Measurements from ENCODE around the gene GSTM1.
"Not testable (repeated sequence)": the region's sequence is repeated elsewhere in the genome, so short reads cannot be mapped to it uniquely, and the experiment has no call there.

GSTM1 gene

DNA sequence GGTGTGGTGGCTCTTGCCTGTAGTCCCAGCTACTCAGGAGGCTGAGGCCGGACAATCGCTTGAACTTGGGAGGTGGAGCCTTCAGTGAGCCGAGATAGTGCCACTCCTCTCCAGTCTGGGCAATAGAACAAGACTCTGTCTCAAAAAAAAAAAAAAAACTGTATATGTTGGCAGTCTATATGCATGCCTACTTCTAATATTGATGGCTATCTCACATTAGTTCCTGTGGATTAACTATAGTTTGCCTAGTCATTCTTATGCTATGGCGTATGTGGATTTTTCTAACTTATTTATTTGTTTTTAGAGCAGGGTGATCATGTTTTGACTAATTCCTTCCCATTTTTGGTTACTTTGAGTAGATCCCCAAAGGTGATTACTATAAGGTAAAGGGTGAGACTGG, 9.4 kb downstream of the GSTM1 start:
- H2AFZ ChIP-seq (ENCODE audit: low read depth), result no peak overlapping the region
- no peak overlapping the region for H3K4me2 ChIP-seq
- no peaks in the 10 kb centered on the region for H3K4me1 ChIP-seq (ENCODE audit: low read depth, poor library complexity, severe bottlenecking)
- no peaks in the 10 kb centered on the region for H4K20me1 ChIP-seq (ENCODE audit: insufficient read depth)
- H3K9ac ChIP-seq, result no peak overlapping the region
- H3K27ac ChIP-seq, result no peak overlapping the region
- no peaks in the 10 kb centered on the region for H3K27me3 ChIP-seq (ENCODE audit: insufficient read depth, low read depth)
- TF ChIP-seq, protein P1, sequence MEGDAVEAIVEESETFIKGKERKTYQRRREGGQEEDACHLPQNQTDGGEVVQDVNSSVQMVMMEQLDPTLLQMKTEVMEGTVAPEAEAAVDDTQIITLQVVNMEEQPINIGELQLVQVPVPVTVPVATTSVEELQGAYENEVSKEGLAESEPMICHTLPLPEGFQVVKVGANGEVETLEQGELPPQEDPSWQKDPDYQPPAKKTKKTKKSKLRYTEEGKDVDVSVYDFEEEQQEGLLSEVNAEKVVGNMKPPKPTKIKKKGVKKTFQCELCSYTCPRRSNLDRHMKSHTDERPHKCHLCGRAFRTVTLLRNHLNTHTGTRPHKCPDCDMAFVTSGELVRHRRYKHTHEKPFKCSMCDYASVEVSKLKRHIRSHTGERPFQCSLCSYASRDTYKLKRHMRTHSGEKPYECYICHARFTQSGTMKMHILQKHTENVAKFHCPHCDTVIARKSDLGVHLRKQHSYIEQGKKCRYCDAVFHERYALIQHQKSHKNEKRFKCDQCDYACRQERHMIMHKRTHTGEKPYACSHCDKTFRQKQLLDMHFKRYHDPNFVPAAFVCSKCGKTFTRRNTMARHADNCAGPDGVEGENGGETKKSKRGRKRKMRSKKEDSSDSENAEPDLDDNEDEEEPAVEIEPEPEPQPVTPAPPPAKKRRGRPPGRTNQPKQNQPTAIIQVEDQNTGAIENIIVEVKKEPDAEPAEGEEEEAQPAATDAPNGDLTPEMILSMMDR (conservative IDR thresholded peaks at IDR 0.05; ENCODE audit: low read depth, low read length), result no peak
- H3K79me2 ChIP-seq (ENCODE audit: insufficient read depth, low read depth), result no peaks in the 10 kb centered on the region
- no peak overlapping the region for H3K4me3 ChIP-seq (IDR thresholded peaks at IDR 0.05; ENCODE audit: insufficient read depth, low read depth, low read length)
- H3K36me3 ChIP-seq (ENCODE audit: insufficient read depth), result no peaks in the 10 kb centered on the region

GRCh38 chr1:109697861-109698260, 10.2 kb downstream of the GSTM1 start:
- H3K9ac ChIP-seq; H4K20me1 ChIP-seq (ENCODE audit: insufficient read depth); H3K4me2 ChIP-seq; H2AFZ ChIP-seq (ENCODE audit: low read depth); H3K4me3 ChIP-seq (IDR thresholded peaks at IDR 0.05; ENCODE audit: insufficient read depth, low read depth, low read length); H3K27me3 ChIP-seq (ENCODE audit: insufficient read depth, low read depth); H3K27ac ChIP-seq; H3K4me1 ChIP-seq (ENCODE audit: low read depth, poor library complexity, severe bottlenecking); H3K36me3 ChIP-seq (ENCODE audit: insufficient read depth); H3K79me2 ChIP-seq (ENCODE audit: insufficient read depth, low read depth): not testable (repeated sequence)

DNA sequence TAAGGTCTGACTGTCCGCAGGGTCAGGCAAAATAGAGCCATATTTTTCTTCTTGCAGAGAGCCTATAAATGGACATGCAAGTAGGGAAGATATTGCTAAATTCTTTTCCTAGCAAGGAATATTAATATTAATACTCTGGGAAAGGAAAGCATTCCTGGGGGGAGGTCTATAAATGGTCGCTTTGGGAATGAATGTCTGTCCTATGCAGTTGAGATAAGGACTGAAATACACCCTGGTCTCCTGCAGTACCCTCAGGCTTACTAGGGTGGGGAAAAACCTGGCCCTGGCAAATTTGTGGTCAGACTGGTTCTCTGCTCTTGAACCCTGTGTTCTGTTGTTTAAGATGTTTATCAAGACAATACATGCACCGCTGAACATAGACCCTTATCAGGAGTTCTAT, 15.3 kb downstream of the GSTM1 start:
- H3K79me2 ChIP-seq (ENCODE audit: insufficient read depth, low read depth); H3K4me3 ChIP-seq (IDR thresholded peaks at IDR 0.05; ENCODE audit: insufficient read depth, low read depth, low read length); H3K9ac ChIP-seq; H3K4me1 ChIP-seq (ENCODE audit: low read depth, poor library complexity, severe bottlenecking); H3K27me3 ChIP-seq (ENCODE audit: insufficient read depth, low read depth); H4K20me1 ChIP-seq (ENCODE audit: insufficient read depth); H3K27ac ChIP-seq; H3K4me2 ChIP-seq; H3K36me3 ChIP-seq (ENCODE audit: insufficient read depth); H2AFZ ChIP-seq (ENCODE audit: low read depth): not testable (repeated sequence)

DNA sequence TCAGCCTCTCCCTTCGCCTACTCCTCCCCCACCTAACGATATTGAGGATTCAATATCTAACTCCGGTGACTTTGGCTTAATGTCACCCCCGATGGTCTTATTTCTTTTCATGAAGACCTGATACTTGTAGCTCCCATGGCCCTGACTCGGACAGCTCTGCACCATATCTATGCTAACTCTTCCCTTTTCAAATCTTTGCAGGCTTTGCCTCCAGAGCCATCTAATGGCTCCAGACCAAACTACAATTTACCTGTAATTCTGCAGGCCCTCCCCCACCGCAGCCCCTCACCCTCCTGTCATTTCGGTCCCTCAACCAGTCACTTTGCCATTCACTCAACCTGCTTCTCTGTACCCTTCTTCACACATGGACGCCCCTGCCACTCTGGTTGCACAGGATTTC, 16.6 kb downstream of the GSTM1 start:
- H3K4me1 ChIP-seq (ENCODE audit: low read depth, poor library complexity, severe bottlenecking), result no peaks in the 10 kb centered on the region
- H3K36me3 ChIP-seq (ENCODE audit: insufficient read depth), result no peaks in the 10 kb centered on the region
- no peaks in the 10 kb centered on the region for H3K79me2 ChIP-seq (ENCODE audit: insufficient read depth, low read depth)
- no peak overlapping the region for H3K9ac ChIP-seq
- H3K4me3 ChIP-seq (IDR thresholded peaks at IDR 0.05; ENCODE audit: insufficient read depth, low read depth, low read length), result no peak overlapping the region
- H4K20me1 ChIP-seq (ENCODE audit: insufficient read depth), result no peaks in the 10 kb centered on the region
- TF ChIP-seq, protein P1 (conservative IDR thresholded peaks at IDR 0.05; ENCODE audit: low read depth, low read length), result no peak
- H3K4me2 ChIP-seq, result no peak overlapping the region
- H3K27me3 ChIP-seq (ENCODE audit: insufficient read depth, low read depth), result no peaks in the 10 kb centered on the region
- H3K27ac ChIP-seq, result no peak overlapping the region
- no peak overlapping the region for H2AFZ ChIP-seq (ENCODE audit: low read depth)

DNA sequence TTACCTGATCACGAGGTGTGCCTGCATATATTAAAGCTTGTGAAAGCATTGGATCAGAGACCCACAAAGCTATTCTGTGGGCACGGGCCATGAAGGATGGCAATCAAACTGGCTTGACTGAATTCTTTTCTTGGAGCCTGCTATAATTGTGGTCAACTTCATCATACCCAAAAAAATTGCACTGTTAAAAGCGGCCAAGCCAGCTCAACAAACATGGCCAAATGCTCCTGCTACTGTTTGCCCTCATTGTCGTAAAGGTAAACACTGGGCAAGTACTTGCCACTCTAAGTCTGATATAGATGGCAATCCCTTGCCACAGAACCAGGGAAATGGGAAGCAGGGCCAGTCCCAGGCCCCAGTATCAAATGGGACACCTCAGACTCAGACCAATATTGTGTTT, 17.8 kb downstream of the GSTM1 start:
- no peaks in the 10 kb centered on the region for H3K27me3 ChIP-seq (ENCODE audit: insufficient read depth, low read depth)

GRCh38 chr1:109708949-109709348, 21.3 kb downstream of the GSTM1 start:
- H2AFZ ChIP-seq (ENCODE audit: low read depth); H3K4me2 ChIP-seq; H4K20me1 ChIP-seq (ENCODE audit: insufficient read depth); H3K79me2 ChIP-seq (ENCODE audit: insufficient read depth, low read depth); H3K4me3 ChIP-seq (IDR thresholded peaks at IDR 0.05; ENCODE audit: insufficient read depth, low read depth, low read length); H3K27ac ChIP-seq; H3K36me3 ChIP-seq (ENCODE audit: insufficient read depth); H3K9ac ChIP-seq; H3K27me3 ChIP-seq (ENCODE audit: insufficient read depth, low read depth); H3K4me1 ChIP-seq (ENCODE audit: low read depth, poor library complexity, severe bottlenecking): not testable (repeated sequence)

More for the DNA sequence above, 17.8 kb downstream of the GSTM1 start:
- no peak overlapping the region for H2AFZ ChIP-seq (ENCODE audit: low read depth)
- no peak overlapping the region for H3K4me3 ChIP-seq (IDR thresholded peaks at IDR 0.05; ENCODE audit: insufficient read depth, low read depth, low read length)
- H3K36me3 ChIP-seq (ENCODE audit: insufficient read depth), result no peaks in the 10 kb centered on the region
- no peak overlapping the region for H3K9ac ChIP-seq
- no peak overlapping the region for H3K4me2 ChIP-seq
- TF ChIP-seq, protein P1 (conservative IDR thresholded peaks at IDR 0.05; ENCODE audit: low read depth, low read length), result no peak
- no peaks in the 10 kb centered on the region for H3K79me2 ChIP-seq (ENCODE audit: insufficient read depth, low read depth)
- H4K20me1 ChIP-seq (ENCODE audit: insufficient read depth), result no peaks in the 10 kb centered on the region
- H3K27ac ChIP-seq, result no peak overlapping the region
- H3K4me1 ChIP-seq (ENCODE audit: low read depth, poor library complexity, severe bottlenecking), result no peaks in the 10 kb centered on the region

- not testable (repeated sequence) for H3K27ac ChIP-seq; H2AFZ ChIP-seq (ENCODE audit: low read depth); H3K79me2 ChIP-seq (ENCODE audit: insufficient read depth, low read depth); H3K27me3 ChIP-seq (ENCODE audit: insufficient read depth, low read depth); H3K9ac ChIP-seq; H3K4me3 ChIP-seq (IDR thresholded peaks at IDR 0.05; ENCODE audit: insufficient read depth, low read depth, low read length); H3K4me1 ChIP-seq (ENCODE audit: low read depth, poor library complexity, severe bottlenecking); H4K20me1 ChIP-seq (ENCODE audit: insufficient read depth); H3K4me2 ChIP-seq; H3K36me3 ChIP-seq (ENCODE audit: insufficient read depth)
Observed at GRCh38 chr1:109709822-109710221, 22.2 kb downstream of the GSTM1 start.

DNA sequence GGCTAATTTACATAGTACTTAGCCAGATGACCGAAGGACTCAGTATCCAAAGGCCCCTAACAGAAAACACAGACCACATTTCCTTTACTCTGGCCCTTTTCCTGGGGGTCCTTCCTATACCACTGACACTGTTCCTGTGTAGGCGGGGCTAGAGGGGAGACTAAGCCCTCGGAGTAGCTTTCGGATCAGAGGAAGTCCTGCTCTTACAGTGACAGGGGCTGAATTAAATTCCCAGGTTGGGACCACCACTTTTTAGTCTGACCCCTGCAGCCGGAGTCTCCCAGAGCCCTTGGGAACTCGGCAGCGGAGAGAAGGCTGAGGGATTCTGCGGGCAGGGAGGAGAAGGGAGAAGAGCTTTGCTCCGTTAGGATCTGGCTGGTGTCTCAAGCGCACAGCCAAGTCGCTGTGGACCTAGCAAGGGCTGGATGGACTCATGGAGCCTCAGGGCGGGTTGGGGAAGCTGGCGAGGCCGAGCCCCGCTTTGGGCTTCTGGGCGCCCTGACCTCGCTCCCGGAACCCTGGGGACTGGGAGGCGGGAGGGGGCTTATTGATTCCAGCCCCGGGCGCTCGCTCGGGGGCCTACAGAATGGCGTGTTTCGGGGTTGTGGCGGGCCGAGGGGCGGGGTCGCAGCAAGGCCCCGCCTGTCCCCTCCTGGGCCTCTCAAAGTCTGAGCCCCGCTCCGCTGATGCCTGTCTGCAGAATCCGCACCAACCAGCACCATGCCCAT, 24.1 kb downstream of the GSTM1 start, which contains the start of gene GSTM5:
Gene GSTM5, plus strand, starts transcription at position 659 of the 728 bp plus-strand sequence. Its CDS starts 62 bp downstream, at position 721.
- H3K4me3 ChIP-seq (IDR thresholded peaks at IDR 0.05; ENCODE audit: insufficient read depth, low read depth, low read length); H2AFZ ChIP-seq (ENCODE audit: low read depth); H3K27me3 ChIP-seq (ENCODE audit: insufficient read depth, low read depth); H3K27ac ChIP-seq; H3K9ac ChIP-seq; H4K20me1 ChIP-seq (ENCODE audit: insufficient read depth); H3K79me2 ChIP-seq (ENCODE audit: insufficient read depth, low read depth); H3K4me2 ChIP-seq; H3K4me1 ChIP-seq (ENCODE audit: low read depth, poor library complexity, severe bottlenecking); H3K36me3 ChIP-seq (ENCODE audit: insufficient read depth): not testable (repeated sequence)
